ENCODE data around the gene PNMT.
"Not testable (repeated sequence)": the region's sequence is repeated elsewhere in the genome, so short reads cannot be mapped to it uniquely, and the experiment has no call there.

The PNMT gene

GRCh38 chr17:39688945-39689344 is 20.7 kb downstream of the PNMT start:
- no peak for DNase-seq

GRCh38 chr17:39694593-39694992 is 26.3 kb downstream of the PNMT start:
- DNase-seq: no peak

- no peak for DNase-seq
These were observed 26.8 kb downstream of the PNMT start for GRCh38 chr17:39695089-39695474.

DNA sequence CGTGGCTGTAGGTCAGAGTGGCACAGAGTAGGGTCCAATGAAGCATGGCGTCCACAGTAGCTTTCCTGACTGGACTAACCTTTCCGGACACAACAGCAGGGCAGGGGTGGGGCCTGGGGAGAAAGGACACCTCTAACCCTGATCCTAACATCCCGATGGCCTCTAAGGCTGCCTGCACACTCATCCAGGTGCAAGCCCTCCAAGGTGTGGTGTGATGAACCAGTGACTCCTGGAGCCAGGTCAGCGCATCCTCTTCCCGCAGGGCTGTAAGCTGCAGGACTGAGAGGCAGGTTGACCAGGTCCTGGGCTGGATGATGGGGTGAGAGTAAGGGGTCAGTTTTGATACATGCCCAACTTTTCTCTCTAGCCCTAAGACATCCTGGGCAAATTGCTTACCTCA is 28.5 kb downstream of the PNMT start:
- no peak for DNase-seq

DNA sequence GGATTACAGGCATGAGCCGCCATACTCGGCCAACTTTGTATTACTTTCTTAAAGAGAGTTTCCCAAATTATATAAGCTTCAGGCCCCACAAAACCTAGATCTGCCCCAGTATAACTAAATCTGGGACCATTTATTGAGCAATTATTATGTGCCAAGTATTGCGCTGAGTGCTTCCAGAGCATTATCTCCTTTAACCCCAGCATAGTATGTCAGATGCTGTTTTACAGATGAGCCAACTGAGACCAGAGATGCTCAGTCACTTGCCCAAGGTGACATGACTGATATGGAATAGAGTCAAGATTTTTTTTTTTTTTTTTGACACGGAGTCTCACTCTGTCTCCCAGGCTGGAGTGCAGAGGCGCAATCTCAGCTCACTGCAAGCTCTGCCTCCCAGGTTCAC is 29.7 kb downstream of the PNMT start:
- DNase-seq: no peak

- DNase-seq: not testable (repeated sequence)
These were observed 31.0 kb downstream of the PNMT start for GRCh38 chr17:39699157-39699817.

- DNase-seq: peak; percentile 82
These were observed 31.5 kb downstream of the PNMT start, which contains the start of gene ERBB2 for GRCh38 chr17:39699818-39700147. ERBB2 (plus strand) TSS chr17:39700064; CDS start chr17:39700239, 175 bp downstream.

DNA sequence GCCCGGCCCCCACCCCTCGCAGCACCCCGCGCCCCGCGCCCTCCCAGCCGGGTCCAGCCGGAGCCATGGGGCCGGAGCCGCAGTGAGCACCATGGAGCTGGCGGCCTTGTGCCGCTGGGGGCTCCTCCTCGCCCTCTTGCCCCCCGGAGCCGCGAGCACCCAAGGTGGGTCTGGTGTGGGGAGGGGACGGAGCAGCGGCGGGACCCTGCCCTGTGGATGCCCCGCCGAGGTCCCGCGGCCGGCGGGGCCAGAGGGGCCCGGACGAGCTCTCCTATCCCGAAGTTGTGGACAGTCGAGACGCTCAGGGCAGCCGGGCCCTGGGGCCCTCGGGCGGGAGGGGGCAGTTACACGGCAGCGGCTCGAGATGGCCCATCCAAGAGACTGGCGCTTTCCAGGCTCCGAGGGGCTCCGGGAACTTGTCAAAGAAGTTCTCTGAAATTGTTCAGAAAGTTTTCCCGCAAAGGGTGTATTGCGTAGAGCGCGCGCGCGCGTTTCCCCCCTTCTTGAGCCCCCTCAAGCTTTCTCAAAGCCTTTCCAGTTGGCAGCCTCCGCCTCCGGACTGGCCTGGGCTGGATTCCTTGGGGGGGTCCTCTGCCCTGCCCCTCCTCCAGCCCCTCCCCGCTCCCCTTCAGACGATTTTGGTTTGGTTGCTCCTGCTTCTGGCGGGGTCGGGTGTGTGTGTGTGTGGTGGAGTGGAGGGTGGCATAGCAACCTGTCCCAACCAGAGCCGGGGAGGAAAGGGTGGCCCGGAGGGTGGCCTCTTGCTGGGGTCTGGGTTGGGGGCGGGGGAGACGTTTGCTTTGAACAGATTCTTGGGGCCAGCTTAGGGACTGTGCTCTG is 32.1 kb downstream of the PNMT start:
- DNase-seq: peak; percentile 27

DNA sequence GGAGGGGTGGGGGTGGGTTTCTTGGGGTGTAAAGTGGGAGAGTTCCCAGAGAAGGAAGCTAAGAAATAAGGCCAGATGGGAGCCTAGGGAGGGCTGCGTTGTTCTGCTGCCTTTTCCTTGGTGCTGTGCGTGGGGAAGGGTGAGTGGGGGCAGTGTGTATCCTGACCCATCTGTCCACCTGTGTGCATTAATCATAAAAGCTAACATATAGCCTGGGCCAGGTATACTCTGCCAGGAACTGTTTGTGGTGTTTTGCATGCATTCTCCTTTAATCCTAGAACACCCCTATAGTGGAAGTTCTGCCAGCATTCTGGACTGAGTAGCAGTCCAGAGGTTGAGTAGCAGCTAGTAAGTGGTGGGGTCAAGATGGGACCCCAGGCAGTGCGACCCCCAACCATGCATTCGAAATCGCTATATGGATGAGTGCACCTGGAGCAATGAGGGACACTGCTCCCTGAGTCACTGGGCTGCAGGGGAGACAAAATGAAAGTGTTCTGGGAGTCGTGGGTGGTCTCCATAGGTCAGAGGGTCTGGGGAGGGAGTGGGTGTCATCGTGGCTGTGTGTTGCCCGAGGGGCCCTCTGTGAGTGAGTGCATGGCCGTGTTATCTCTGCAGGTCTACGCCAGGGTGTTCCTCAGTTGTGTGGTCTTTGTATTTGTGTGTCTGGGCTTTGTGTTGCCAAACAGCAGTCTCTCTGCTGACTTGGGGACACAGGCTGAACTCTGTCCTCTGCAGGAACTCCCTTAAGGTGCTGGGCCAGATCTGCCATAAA is 32.9 kb downstream of the PNMT start:
- no peak for DNase-seq

- no peak for DNase-seq
These were observed 33.6 kb downstream of the PNMT start for GRCh38 chr17:39701784-39702422.

DNA sequence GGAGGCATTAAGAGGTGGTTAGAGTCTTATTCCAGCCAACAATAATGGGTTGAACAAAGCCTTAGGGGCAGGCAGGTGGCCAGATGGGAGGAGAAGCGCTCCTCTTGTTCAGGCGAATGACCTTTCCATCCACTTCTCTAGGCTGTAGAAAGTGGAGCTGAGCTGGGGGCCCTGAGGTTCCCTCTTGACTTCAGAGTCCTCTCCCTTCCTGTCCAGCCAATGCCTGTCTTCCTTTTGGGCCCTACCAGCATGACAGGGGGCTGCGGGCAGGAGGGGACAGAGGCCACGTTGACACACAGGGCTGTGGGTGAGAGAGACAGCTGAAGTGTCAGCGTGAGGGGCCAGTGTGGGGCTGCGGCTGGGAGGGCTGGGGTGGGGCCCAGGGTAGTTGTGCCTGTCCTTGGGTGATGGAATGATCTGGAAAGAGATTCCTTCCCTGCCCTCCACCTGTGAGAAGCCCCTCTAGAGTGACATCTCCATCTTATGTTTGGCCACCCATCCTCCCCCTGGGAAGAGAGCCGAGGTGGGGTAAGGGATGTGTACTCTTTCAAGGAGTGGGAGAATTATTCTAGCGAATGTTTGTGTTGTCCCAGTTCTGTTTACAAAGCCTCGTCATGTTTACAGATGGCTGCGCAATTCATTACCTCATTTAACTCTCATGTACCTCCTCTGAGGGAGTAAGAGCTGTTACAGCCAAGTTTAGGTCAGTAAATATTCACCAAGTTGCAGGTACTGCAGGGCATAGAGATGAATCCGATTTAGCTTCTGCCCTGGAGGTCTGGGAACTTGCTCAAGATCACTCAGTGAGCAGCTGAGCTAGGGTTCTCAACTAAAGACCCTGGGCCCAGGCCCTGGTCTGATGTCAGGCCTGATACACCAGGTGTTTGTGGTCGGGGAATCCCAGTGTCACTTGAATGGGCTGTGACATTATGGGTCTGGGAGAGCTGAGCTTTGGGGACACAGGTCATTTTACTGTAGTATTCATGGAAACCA is 34.9 kb downstream of the PNMT start:
- DNase-seq: no peak

GRCh38 chr17:39703913-39704312 is 35.7 kb downstream of the PNMT start:
- no peak for DNase-seq

GRCh38 chr17:39704821-39705551 is 36.7 kb downstream of the PNMT start:
- DNase-seq: peak; percentile 8

GRCh38 chr17:39705786-39706348 is 37.6 kb downstream of the PNMT start:
- no peak for DNase-seq

DNA sequence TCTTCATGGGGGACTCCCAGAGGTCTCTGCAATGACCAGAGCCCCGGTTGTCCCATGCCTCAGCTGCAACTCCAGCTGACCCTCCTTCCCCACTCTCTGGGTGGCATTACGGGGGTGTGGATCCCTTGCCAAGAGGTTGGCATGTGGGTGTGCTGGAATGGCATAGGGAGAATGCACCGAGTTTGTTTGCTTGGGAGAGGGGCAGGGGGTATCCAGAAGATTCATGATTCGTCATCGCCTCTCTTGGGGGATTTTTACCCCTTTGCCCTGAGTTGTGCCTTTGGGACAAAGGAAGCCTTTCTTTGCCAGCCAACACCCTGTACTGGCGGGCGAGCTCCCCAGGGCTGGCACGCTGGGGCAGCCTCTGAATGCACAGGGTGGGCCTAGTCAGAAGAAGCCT is 38.1 kb downstream of the PNMT start:
- DNase-seq: no peak

- no peak for DNase-seq
These were observed 38.7 kb downstream of the PNMT start for GRCh38 chr17:39706921-39707337.

GRCh38 chr17:39709319-39709997 is 41.2 kb downstream of the PNMT start:
- no peak for DNase-seq

DNA sequence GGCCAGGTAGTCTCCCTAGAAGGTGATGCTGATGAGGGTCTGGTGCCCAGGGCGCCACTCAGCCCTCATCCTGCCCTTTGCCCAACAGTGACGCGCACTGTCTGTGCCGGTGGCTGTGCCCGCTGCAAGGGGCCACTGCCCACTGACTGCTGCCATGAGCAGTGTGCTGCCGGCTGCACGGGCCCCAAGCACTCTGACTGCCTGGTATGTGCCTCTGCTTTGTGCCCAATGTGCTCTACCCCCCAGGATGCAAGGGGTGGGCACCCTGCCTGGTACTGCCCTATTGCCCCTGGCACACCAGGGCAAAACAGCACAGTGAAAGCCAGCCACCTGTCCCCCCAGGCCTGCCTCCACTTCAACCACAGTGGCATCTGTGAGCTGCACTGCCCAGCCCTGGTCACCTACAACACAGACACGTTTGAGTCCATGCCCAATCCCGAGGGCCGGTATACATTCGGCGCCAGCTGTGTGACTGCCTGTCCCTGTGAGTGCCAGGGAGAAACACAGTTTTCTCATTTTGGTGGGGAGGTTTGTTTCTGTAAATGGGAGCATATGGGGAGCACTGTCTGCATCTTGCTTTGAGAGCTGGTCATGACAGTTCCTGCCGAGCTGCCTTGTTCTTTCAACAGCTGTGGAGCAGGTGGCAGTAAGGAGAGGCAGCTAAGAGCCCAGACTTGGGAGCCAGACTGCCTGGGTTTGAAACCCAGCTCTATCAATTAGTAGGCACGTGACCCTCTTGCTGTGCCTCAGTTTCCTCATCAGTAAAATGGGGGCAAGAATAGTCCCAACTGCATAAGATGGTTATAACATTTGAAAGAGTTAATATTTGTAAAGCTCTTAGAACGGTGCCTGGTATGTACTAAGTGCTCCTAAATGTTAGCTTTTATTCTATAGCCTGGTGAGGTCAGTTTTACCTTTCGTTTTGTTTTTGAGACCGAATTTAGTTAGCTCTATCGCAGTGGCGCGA is 42.0 kb downstream of the PNMT start:
- no peak for DNase-seq

- not testable (repeated sequence) for DNase-seq
These were observed 42.8 kb downstream of the PNMT start for GRCh38 chr17:39711071-39711470.

Measured in fibroblast of skin of right biceps (primary cell).